Left hindlimb (tissue), 1 donor: ENCODE results near the gene ZSCAN2.
A peak's percentile ranks its signal among the peaks of the same experiment; 100 is the strongest.
"Not testable (repeated sequence)": the region's sequence is repeated elsewhere in the genome, so short reads cannot be mapped to it uniquely, and the experiment has no call there.

ENCODE experiments used
- DNase-seq: peaks from one replicate; pipeline ENCODE4 v3.0.0-alpha.2; 2018

ZSCAN2 gene

GRCh38 chr15:84599906-84600305 lies 903 bp upstream of the ZSCAN2 start:
- no peak for DNase-seq

- DNase-seq, result peak; percentile 89
Measured at GRCh38 chr15:84600331-84600686, 500 bp upstream of the ZSCAN2 start.

GRCh38 chr15:84601555-84601838 lies 688 bp downstream of the ZSCAN2 start:
- no peak for DNase-seq

- no peak for DNase-seq
Measured at GRCh38 chr15:84603630-84604379, 3.0 kb downstream of the ZSCAN2 start.

- no peak for DNase-seq
Measured at GRCh38 chr15:84604826-84605553, 4.2 kb downstream of the ZSCAN2 start.

- no peak for DNase-seq
Measured at GRCh38 chr15:84605554-84605882, 4.7 kb downstream of the ZSCAN2 start.

GRCh38 chr15:84606653-84607120 lies 5.9 kb downstream of the ZSCAN2 start:
- no peak for DNase-seq

- no peak for DNase-seq
Measured at GRCh38 chr15:84608707-84609284, 8.0 kb downstream of the ZSCAN2 start.

- no peak for DNase-seq
Measured at GRCh38 chr15:84609818-84610525, 9.2 kb downstream of the ZSCAN2 start.

- no peak for DNase-seq
Measured at GRCh38 chr15:84611631-84612030, 10.8 kb downstream of the ZSCAN2 start.

GRCh38 chr15:84616235-84616634 lies 15.4 kb downstream of the ZSCAN2 start:
- DNase-seq, result no peak

GRCh38 chr15:84620626-84621025 lies 19.8 kb downstream of the ZSCAN2 start:
- DNase-seq, result no peak

GRCh38 chr15:84621358-84621979 lies 20.7 kb downstream of the ZSCAN2 start:
- DNase-seq, result no peak

- DNase-seq, result no peak
Measured at GRCh38 chr15:84624359-84624758, 23.6 kb downstream of the ZSCAN2 start.

- DNase-seq, result no peak
Measured at GRCh38 chr15:84625123-84625522, 24.3 kb downstream of the ZSCAN2 start.

- DNase-seq, result no peak
Measured at GRCh38 chr15:84629033-84629432, 28.2 kb downstream of the ZSCAN2 start.

- no peak for DNase-seq
Measured at GRCh38 chr15:84631706-84632272, 31.0 kb downstream of the ZSCAN2 start.

- DNase-seq, result peak; percentile 85
Measured at GRCh38 chr15:84633311-84634227, 32.8 kb downstream of the ZSCAN2 start.

GRCh38 chr15:84634228-84634837 lies 33.5 kb downstream of the ZSCAN2 start:
- no peak for DNase-seq

- DNase-seq, result no peak
Measured at GRCh38 chr15:84638103-84638502, 37.3 kb downstream of the ZSCAN2 start.

GRCh38 chr15:84641871-84642270 lies 41.1 kb downstream of the ZSCAN2 start:
- DNase-seq, result not testable (repeated sequence)
